B cell (primary cell): ENCODE measurements around the gene FGFR2. TPM values are rescaled to one million over a fixed set of nuclear protein-coding genes. Genes with fewer than 3 reads are reported as not detected.

Experiments used
- ATAC-seq: fragments of 200-7000 bp; cut with Tn5 transposase; one replicate; pipeline ENCODE4 v1.10.0; 2021; ENCODE audit warnings: low read depth, mild to moderate bottlenecking, moderate number of reproducible peaks, moderate library complexity
- CTCF ChIA-PET: fragments of 350-600 bp; sonication (Branson Sonifier 250); formaldehyde crosslinking; loops from one replicate; lab custom pipeline; 2021; ENCODE audit warnings: antibody characterized with exemption, inconsistent platforms; lab: Charles Lee
- POLR2A ChIA-PET: fragments of 350-600 bp; sonication (Branson Sonifier 250); formaldehyde crosslinking; loops from one replicate; lab custom pipeline; 2021; ENCODE audit warnings: antibody characterized with exemption; lab: Charles Lee
- DNase-seq: peaks from one replicate; pipeline ENCODE4 v3.0.0; 2013
- H2AFZ ChIP-seq: 2 replicates; pipeline ENCODE4 v1.6.1; 2012; ENCODE audit warnings: mild to moderate bottlenecking, low read depth, low read length; ENCODE audit not compliant: insufficient read depth, poor library complexity, severe bottlenecking
- H3K27ac ChIP-seq, 2 donors: 1 replicate in 1 of 2; 2 replicates in 1 of 2; pipeline ENCODE4 v1.5.1; 2012 to 2013; ENCODE audit warnings: low read length in 2 of 2, mild to moderate bottlenecking in 2 of 2, moderate library complexity in 1 of 2
- H3K27me3 ChIP-seq, 4 experiments: fragments of 200-600 bp in 1 of 4; sonication (generic) in 1 of 4; replicated peaks in 1 of 4; 1 replicate in 2 of 4; 2 replicates in 2 of 4; pipeline versions ENCODE4 v1.6.1 to v1.7.0; 2013 to 2016; ENCODE audit warnings: low read length in 3 of 4, mild to moderate bottlenecking in 2 of 4, mixed read lengths in 1 of 4, moderate library complexity in 1 of 4; ENCODE audit not compliant: insufficient read depth in 4 of 4, control insufficient read depth in 3 of 4; ENCODE audit errors: control extremely low read depth in 1 of 4
- H3K36me3 ChIP-seq, 2 experiments: replicated peaks in 1 of 2; 1 replicate in 1 of 2; 2 replicates in 1 of 2; pipeline versions ENCODE4 v1.6.1 to v1.7.1; 2013; ENCODE audit warnings: low read length in 1 of 2; ENCODE audit not compliant: insufficient read depth in 2 of 2, control insufficient read depth in 1 of 2; ENCODE audit errors: control extremely low read depth in 1 of 2, extremely low read depth in 1 of 2
- H3K4me1 ChIP-seq, 2 donors: fragments of 200-600 bp in 1 of 2; sonication (generic) in 1 of 2; 1 replicate in 1 of 2; 2 replicates in 1 of 2; pipeline versions ENCODE4 v1.5.1 to v1.6.1; 2013 to 2017; ENCODE audit warnings: low read length in 2 of 2; ENCODE audit not compliant: control insufficient read depth in 2 of 2, insufficient read depth in 2 of 2
- H3K4me2 ChIP-seq: replicated peaks from 2 replicates; pipeline ENCODE3; 2012; ENCODE audit warnings: mild to moderate bottlenecking, low read depth, low read length; ENCODE audit not compliant: poor library complexity, severe bottlenecking
- H3K4me3 ChIP-seq, 5 experiments: fragments of 200-600 bp in 1 of 5; sonication (generic) in 1 of 5; 1 replicate in 3 of 5; 2 replicates in 2 of 5; pipeline versions ENCODE4 v1.5.1 to v1.7.0; 2011 to 2016; ENCODE audit warnings: low read length in 4 of 5, mild to moderate bottlenecking in 4 of 5, low read depth in 2 of 5, control low read depth in 1 of 5, moderate library complexity in 1 of 5; ENCODE audit not compliant: insufficient read depth in 1 of 5; ENCODE audit errors: control extremely low read depth in 1 of 5, extremely low read depth in 1 of 5
- H3K79me2 ChIP-seq: fragments of 200-600 bp; sonication (generic); one replicate; pipeline ENCODE4 v1.6.0; 2016; ENCODE audit warnings: low read length; ENCODE audit not compliant: control insufficient read depth, insufficient read depth
- H3K9ac ChIP-seq: fragments of 200-600 bp; sonication (generic); 2 replicates; pipeline ENCODE4 v1.6.1; 2017; ENCODE audit warnings: mild to moderate bottlenecking, low read length, moderate library complexity
- H3K9me3 ChIP-seq, 3 donors: one replicate each; pipeline versions ENCODE4 v1.6.1 to v1.7.1; 2013; ENCODE audit warnings: low read length in 2 of 3; ENCODE audit not compliant: control insufficient read depth in 2 of 3, insufficient read depth in 1 of 3; ENCODE audit errors: control extremely low read depth in 1 of 3
- H4K20me1 ChIP-seq: 2 replicates; pipeline ENCODE4 v1.6.0; 2012; ENCODE audit warnings: mild to moderate bottlenecking, low read length; ENCODE audit not compliant: insufficient read depth, control insufficient read depth, poor library complexity, severe bottlenecking
- H3K27ac Mint-ChIP-seq: one replicate; pipeline ENCODE4 v1.8.0; 2021; ENCODE audit warnings: mixed read lengths
- H3K27me3 Mint-ChIP-seq: one replicate; pipeline ENCODE4 v1.8.0; 2021; ENCODE audit warnings: mixed read lengths
- H3K4me1 Mint-ChIP-seq: one replicate; pipeline ENCODE4 v1.8.0; 2021; ENCODE audit warnings: mixed read lengths
- H3K4me3 Mint-ChIP-seq: one replicate; pipeline ENCODE4 v1.8.0; 2021; ENCODE audit warnings: mixed read lengths
- H3K9me3 Mint-ChIP-seq: one replicate; pipeline ENCODE4 v1.8.0; 2022; ENCODE audit warnings: mixed read lengths; ENCODE audit not compliant: insufficient read depth
- CTCF ChIP-seq: fragments of 200-600 bp; IDR thresholded peaks from one replicate; pipeline ENCODE4 v1.8.0; 2022; ENCODE audit warnings: antibody characterized with exemption, mild to moderate bottlenecking
- EZH2 ChIP-seq: IDR thresholded peaks from 2 replicates; pipeline ENCODE4 v1.6.1; 2012; ENCODE audit warnings: borderline replicate concordance, low read depth, mild to moderate bottlenecking, moderate library complexity, low read length; ENCODE audit not compliant: insufficient read depth, poor library complexity, severe bottlenecking
- WGBS: methylation state at CpG from one replicate; pipeline ENCODE4 v1.1.5; 2013; ENCODE audit warnings: missing lambda C conversion rate; ENCODE audit not compliant: insufficient coverage; 5-methylcytosine and 5-hydroxymethylcytosine counted together
- intact Hi-C: fragments of 100-400 bp; cut with micrococcal nuclease; formaldehyde crosslinking; loops from one replicate; pipeline ENCODE4 v1.10.0; 2022
- polyA plus RNA-seq: library from polyadenylated mRNA; depleted of rRNA; stranded (reverse); fragments of >200 nt; gene quantifications from 2 replicates; pipeline ENCODE4 v1.2.3, GENCODE V29; 2012
- total RNA-seq, 2 donors: library from RNA; stranded (reverse); fragments of 120-200 nt in 1 of 2; gene quantifications; 1 replicate in 1 of 2; 2 replicates in 1 of 2; pipeline versions ENCODE4 v1.2.3 to v1.2.4, GENCODE V29; 2013 to 2022

The FGFR2 gene
- total and polyA plus RNA-seq, 2 donors (not counting 1 experiment from before 2014, with no cell fraction given): not detected

GRCh38 chr10:121578965-121579364 lies 19.3 kb downstream of the FGFR2 start:
- TF ChIP-seq CTCF (no peak), EZH2 (no peak)
- Histone ChIP-seq H2AFZ (no peak overlapping the region), H3K79me2 (no peaks in the 10 kb centered on the region), H4K20me1 (no peaks in the 10 kb centered on the region), H3K27ac (no peak overlapping the region), H3K4me3 (no peak overlapping the region), H3K36me3 (no peaks in the 10 kb centered on the region), H3K9ac (no peak overlapping the region), H3K4me2 (no peak overlapping the region), H3K4me1 (no peaks in the 10 kb centered on the region), H3K9me3 (peaks cover 0 to 6% (median 0%) of the 10 kb centered on the region in 3 donors), H3K27me3 (no peaks in the 10 kb centered on the region)
- DNase-seq (no peak), ATAC-seq (no peak)
- Mint-ChIP-seq H3K4me1 (no peaks in the 10 kb centered on the region), H3K9me3 (no peaks in the 10 kb centered on the region), H3K27ac (no peak overlapping the region), H3K4me3 (no peak overlapping the region), H3K27me3 (peaks cover 3% of the 10 kb centered on the region)
- POLR2A ChIA-PET: no interaction called here
- intact Hi-C loops: no loop called here
- CTCF ChIA-PET: no interaction called here
- 86% methylated on average over 8 of the region's 8 CpGs for WGBS

- Histone ChIP-seq H3K27me3 (no peaks in the 10 kb centered on the region), H3K9ac (no peak overlapping the region), H3K36me3 (no peaks in the 10 kb centered on the region), H3K9me3 (peaks cover 0 to 7% (median 0%) of the 10 kb centered on the region in 3 donors), H3K4me2 (no peak overlapping the region), H3K4me3 (no peak overlapping the region), H2AFZ (no peak overlapping the region), H3K4me1 (no peaks in the 10 kb centered on the region), H3K79me2 (no peaks in the 10 kb centered on the region), H4K20me1 (no peaks in the 10 kb centered on the region), H3K27ac (no peak overlapping the region)
- no peaks in the 10 kb centered on the region for H3K4me1 Mint-ChIP-seq
- 97% methylated on average over 9 of the region's 9 CpGs for WGBS
- TF ChIP-seq CTCF: no peak
- no peak for TF ChIP-seq EZH2
- intact Hi-C loops: no loop called here
- H3K4me3 Mint-ChIP-seq: no peak overlapping the region
- CTCF ChIA-PET: no interaction called here
- DNase-seq (no peak), ATAC-seq (no peak)
- H3K27ac Mint-ChIP-seq: no peak overlapping the region
- POLR2A ChIA-PET: no interaction called here
- no peaks in the 10 kb centered on the region for H3K9me3 Mint-ChIP-seq
- H3K27me3 Mint-ChIP-seq: peaks cover 3% of the 10 kb centered on the region
These were observed 19.9 kb downstream of the FGFR2 start for GRCh38 chr10:121578298-121578697.
